HepG2 (cell line): ENCODE results near the gene CDK6. TPM values are rescaled to one million over a fixed set of nuclear protein-coding genes. Genes with fewer than 3 reads are reported as not detected.

Source experiments
- BRCA1 ChIP-seq: sonication (generic); formaldehyde crosslinking; IDR thresholded peaks from 2 replicates; pipeline ENCODE4 v1.4.0; 2020; ENCODE audit warnings: missing genetic modification reagents
- FOXA3 ChIP-seq: IDR thresholded peaks from 2 replicates; pipeline ENCODE4 v1.6.1; 2016; ENCODE audit warnings: missing genetic modification reagents, missing compliant biosample characterization
- HNF4G ChIP-seq, 2 experiments: sonication (generic) in 1 of 2; formaldehyde crosslinking in 1 of 2; IDR thresholded peaks; 2 replicates each; pipeline versions ENCODE4 v1.4.0 to v1.6.1; 2011 to 2020; ENCODE audit warnings: borderline replicate concordance in 2 of 2, low read depth in 2 of 2, mild to moderate bottlenecking in 2 of 2, low read length in 1 of 2, missing genetic modification reagents in 1 of 2, moderate library complexity in 1 of 2
- ISL2 ChIP-seq: sonication (generic); formaldehyde crosslinking; IDR thresholded peaks from 2 replicates; pipeline ENCODE4 v1.5.0; 2020; ENCODE audit warnings: missing genetic modification reagents
- KLF15 ChIP-seq: sonication (generic); formaldehyde crosslinking; IDR thresholded peaks from 2 replicates; pipeline ENCODE4 v1.8.1; 2023; ENCODE audit warnings: borderline replicate concordance, mild to moderate bottlenecking, inconsistent platforms, missing genetic modification reagents, mixed read lengths
- KMT2A ChIP-seq: sonication (generic); formaldehyde crosslinking; IDR thresholded peaks from 2 replicates; pipeline ENCODE4 v1.4.0; 2020; ENCODE audit warnings: missing genetic modification reagents
- MED1 ChIP-seq: sonication (generic); formaldehyde crosslinking; IDR thresholded peaks from 2 replicates; pipeline ENCODE4 v1.4.0; 2020; ENCODE audit warnings: missing genetic modification reagents
- MIXL1 ChIP-seq: IDR thresholded peaks from 2 replicates; pipeline ENCODE4 v1.6.1; 2016
- NFKB2 ChIP-seq: sonication (generic); formaldehyde crosslinking; IDR thresholded peaks from 2 replicates; pipeline ENCODE4 v1.4.0; 2020; ENCODE audit warnings: missing genetic modification reagents, borderline replicate concordance
- PAF1 ChIP-seq: IDR thresholded peaks from 2 replicates; pipeline ENCODE4 v1.6.1; 2016; ENCODE audit warnings: missing genetic modification reagents, missing compliant biosample characterization
- RBM39 ChIP-seq: fragments of 200-400 bp; formaldehyde crosslinking; IDR thresholded peaks from one replicate; pipeline ENCODE4 v1.6.1; 2018; ENCODE audit warnings: antibody characterized with exemption, mild to moderate bottlenecking, low read depth, low read length; ENCODE audit not compliant: poor library complexity, severe bottlenecking
- STAG1 ChIP-seq: sonication (generic); formaldehyde crosslinking; IDR thresholded peaks from 2 replicates; pipeline ENCODE4 v1.4.0; 2020; ENCODE audit warnings: missing genetic modification reagents
- ZNF75D ChIP-seq: sonication (generic); formaldehyde crosslinking; IDR thresholded peaks from 2 replicates; pipeline ENCODE4 v1.8.1; 2023; ENCODE audit warnings: missing genetic modification reagents, mild to moderate bottlenecking, borderline replicate concordance
- polyA plus RNA-seq, 8 experiments: library from polyadenylated mRNA; depleted of rRNA in 3 of 8; stranded (reverse) in 7 of 8; unstranded in 1 of 8; fragments of >200 nt; fragmentation: Illumina TruSeq in 4 of 8; extraction: Trizol in 4 of 8; gene quantifications; 2 replicates each; pipeline versions ENCODE4 v1.2.1 to v1.2.3, GENCODE V29; 2011 to 2016; ENCODE audit warnings: low read depth in 4 of 8, missing spikeins in 1 of 8, mixed read lengths in 1 of 8; ENCODE audit not compliant: insufficient read depth in 1 of 8
- total RNA-seq, 5 experiments: library from RNA; depleted of rRNA; stranded (reverse); fragments of >200 nt; fragmentation: Illumina TruSeq; extraction: Trizol; gene quantifications; 2 replicates each; pipeline ENCODE4 v1.2.3, GENCODE V29; 2016; ENCODE audit warnings: low read depth in 1 of 5
- TF ChIP-seq, protein P1 (sequence below): sonication (generic); formaldehyde crosslinking; IDR thresholded peaks from 2 replicates; pipeline ENCODE4 v1.5.0; 2020; ENCODE audit warnings: mild to moderate bottlenecking, missing genetic modification reagents, moderate library complexity
- TF ChIP-seq, protein P2 (sequence below): IDR thresholded peaks from 2 replicates; pipeline ENCODE4 v1.4.0; 2020; ENCODE audit warnings: mild to moderate bottlenecking, missing genetic modification reagents
- TF ChIP-seq, protein P3 (sequence below), 2 experiments: sonication (generic) in 1 of 2; formaldehyde crosslinking in 1 of 2; IDR thresholded peaks; 2 replicates each; pipeline versions ENCODE4 v1.4.0 to v1.6.1; 2018 to 2020; ENCODE audit warnings: missing genetic modification reagents in 2 of 2, borderline replicate concordance in 1 of 2, low read depth in 1 of 2, mild to moderate bottlenecking in 1 of 2, missing biosample characterization in 1 of 2
- TF ChIP-seq, protein P4 (sequence below): sonication (generic); formaldehyde crosslinking; IDR thresholded peaks from 2 replicates; pipeline ENCODE4 v1.4.0; 2020; ENCODE audit warnings: missing genetic modification reagents; ENCODE audit errors: not compliant biosample characterization
- TF ChIP-seq, protein P5 (sequence below): IDR thresholded peaks from 2 replicates; pipeline ENCODE4 v1.6.1; 2012; ENCODE audit warnings: low read depth, low read length, improper control_type of control experiment

CDK6 gene
- total and polyA plus RNA-seq, 2 of the 13 experiments (the other 11 are each of a cell fraction or from before 2014, with no cell fraction given): 34.6 to 90.8 TPM

DNA sequence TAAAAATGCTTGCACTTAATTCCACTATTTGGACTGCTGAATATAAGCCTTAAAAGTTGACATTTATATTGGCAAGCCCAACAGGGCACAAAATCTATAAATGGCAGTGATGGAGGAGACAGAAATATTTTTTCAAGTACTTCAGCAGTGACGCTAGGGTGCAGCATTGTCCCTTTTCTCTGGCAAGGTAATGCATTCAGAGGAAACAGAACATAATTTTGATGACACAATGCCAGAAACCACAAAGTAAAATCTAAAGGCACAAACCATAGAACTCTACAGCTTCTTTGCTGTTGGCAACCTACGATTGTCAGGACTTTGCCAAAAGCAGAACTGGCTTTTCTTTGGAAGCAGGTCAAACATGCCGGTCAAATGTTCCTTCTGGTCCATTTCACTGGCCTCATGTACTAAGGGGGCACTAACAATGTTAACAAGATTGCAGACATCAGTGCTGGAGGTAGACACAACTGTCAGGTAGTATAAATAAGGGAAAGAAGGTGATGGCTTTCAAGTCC lies 215.3 kb downstream of the CDK6 start (continued):
- TF ChIP-seq, protein P1, sequence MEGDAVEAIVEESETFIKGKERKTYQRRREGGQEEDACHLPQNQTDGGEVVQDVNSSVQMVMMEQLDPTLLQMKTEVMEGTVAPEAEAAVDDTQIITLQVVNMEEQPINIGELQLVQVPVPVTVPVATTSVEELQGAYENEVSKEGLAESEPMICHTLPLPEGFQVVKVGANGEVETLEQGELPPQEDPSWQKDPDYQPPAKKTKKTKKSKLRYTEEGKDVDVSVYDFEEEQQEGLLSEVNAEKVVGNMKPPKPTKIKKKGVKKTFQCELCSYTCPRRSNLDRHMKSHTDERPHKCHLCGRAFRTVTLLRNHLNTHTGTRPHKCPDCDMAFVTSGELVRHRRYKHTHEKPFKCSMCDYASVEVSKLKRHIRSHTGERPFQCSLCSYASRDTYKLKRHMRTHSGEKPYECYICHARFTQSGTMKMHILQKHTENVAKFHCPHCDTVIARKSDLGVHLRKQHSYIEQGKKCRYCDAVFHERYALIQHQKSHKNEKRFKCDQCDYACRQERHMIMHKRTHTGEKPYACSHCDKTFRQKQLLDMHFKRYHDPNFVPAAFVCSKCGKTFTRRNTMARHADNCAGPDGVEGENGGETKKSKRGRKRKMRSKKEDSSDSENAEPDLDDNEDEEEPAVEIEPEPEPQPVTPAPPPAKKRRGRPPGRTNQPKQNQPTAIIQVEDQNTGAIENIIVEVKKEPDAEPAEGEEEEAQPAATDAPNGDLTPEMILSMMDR (CRISPR knock-in tag): peak; percentile 66
- 0 out of 2 replicates have a peak, but pooled peaks have one; percentile 7 for TF ChIP-seq FOXA3 (CRISPR knock-in tag)
- peak; percentile 81 for TF ChIP-seq STAG1
- TF ChIP-seq ISL2: 0 out of 2 replicates have a peak, but pooled peaks have one; percentile 13
- TF ChIP-seq, protein P2, sequence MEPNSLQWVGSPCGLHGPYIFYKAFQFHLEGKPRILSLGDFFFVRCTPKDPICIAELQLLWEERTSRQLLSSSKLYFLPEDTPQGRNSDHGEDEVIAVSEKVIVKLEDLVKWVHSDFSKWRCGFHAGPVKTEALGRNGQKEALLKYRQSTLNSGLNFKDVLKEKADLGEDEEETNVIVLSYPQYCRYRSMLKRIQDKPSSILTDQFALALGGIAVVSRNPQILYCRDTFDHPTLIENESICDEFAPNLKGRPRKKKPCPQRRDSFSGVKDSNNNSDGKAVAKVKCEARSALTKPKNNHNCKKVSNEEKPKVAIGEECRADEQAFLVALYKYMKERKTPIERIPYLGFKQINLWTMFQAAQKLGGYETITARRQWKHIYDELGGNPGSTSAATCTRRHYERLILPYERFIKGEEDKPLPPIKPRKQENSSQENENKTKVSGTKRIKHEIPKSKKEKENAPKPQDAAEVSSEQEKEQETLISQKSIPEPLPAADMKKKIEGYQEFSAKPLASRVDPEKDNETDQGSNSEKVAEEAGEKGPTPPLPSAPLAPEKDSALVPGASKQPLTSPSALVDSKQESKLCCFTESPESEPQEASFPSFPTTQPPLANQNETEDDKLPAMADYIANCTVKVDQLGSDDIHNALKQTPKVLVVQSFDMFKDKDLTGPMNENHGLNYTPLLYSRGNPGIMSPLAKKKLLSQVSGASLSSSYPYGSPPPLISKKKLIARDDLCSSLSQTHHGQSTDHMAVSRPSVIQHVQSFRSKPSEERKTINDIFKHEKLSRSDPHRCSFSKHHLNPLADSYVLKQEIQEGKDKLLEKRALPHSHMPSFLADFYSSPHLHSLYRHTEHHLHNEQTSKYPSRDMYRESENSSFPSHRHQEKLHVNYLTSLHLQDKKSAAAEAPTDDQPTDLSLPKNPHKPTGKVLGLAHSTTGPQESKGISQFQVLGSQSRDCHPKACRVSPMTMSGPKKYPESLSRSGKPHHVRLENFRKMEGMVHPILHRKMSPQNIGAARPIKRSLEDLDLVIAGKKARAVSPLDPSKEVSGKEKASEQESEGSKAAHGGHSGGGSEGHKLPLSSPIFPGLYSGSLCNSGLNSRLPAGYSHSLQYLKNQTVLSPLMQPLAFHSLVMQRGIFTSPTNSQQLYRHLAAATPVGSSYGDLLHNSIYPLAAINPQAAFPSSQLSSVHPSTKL (CRISPR knock-in tag): 0 out of 2 replicates have a peak, but pooled peaks have one; percentile 23
- TF ChIP-seq MED1: peak; percentile 30; the same call in 1 of the 2 replicates
- no peak for TF ChIP-seq HNF4G (IDR thresholded peaks at IDR 0.05; ENCODE audit: borderline replicate concordance, low read depth, low read length)
- TF ChIP-seq HNF4G (CRISPR knock-in tag; IDR thresholded peaks at IDR 0.05; ENCODE audit: borderline replicate concordance, low read depth): no peak
- no peak for TF ChIP-seq KMT2A
- TF ChIP-seq KLF15 (CRISPR knock-in tag): no peak
- no peak for TF ChIP-seq NFKB2
- no peak for TF ChIP-seq PAF1 (CRISPR knock-in tag)
- no peak for TF ChIP-seq BRCA1 (CRISPR knock-in tag)
- 0 out of 2 replicates have a peak, but pooled peaks have one; percentile 51 for TF ChIP-seq MIXL1 (CRISPR knock-in tag)
- TF ChIP-seq, protein P3, sequence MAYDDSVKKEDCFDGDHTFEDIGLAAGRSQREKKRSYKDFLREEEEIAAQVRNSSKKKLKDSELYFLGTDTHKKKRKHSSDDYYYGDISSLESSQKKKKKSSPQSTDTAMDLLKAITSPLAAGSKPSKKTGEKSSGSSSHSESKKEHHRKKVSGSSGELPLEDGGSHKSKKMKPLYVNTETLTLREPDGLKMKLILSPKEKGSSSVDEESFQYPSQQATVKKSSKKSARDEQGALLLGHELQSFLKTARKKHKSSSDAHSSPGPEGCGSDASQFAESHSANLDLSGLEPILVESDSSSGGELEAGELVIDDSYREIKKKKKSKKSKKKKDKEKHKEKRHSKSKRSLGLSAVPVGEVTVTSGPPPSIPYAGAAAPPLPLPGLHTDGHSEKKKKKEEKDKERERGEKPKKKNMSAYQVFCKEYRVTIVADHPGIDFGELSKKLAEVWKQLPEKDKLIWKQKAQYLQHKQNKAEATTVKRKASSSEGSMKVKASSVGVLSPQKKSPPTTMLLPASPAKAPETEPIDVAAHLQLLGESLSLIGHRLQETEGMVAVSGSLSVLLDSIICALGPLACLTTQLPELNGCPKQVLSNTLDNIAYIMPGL (CRISPR knock-in tag; IDR thresholded peaks at IDR 0.05; ENCODE audit: borderline replicate concordance in 1 of 2, low read depth in 1 of 2): peak in 1 of 2 experiments; percentile 36; a peak in 1 of 4 replicates
- TF ChIP-seq, protein P4, sequence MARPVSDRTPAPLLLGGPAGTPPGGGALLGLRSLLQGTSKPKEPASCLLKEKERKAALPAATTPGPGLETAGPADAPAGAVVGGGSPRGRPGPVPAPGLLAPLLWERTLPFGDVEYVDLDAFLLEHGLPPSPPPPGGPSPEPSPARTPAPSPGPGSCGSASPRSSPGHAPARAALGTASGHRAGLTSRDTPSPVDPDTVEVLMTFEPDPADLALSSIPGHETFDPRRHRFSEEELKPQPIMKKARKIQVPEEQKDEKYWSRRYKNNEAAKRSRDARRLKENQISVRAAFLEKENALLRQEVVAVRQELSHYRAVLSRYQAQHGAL (CRISPR knock-in tag): no peak
- TF ChIP-seq, protein P5, sequence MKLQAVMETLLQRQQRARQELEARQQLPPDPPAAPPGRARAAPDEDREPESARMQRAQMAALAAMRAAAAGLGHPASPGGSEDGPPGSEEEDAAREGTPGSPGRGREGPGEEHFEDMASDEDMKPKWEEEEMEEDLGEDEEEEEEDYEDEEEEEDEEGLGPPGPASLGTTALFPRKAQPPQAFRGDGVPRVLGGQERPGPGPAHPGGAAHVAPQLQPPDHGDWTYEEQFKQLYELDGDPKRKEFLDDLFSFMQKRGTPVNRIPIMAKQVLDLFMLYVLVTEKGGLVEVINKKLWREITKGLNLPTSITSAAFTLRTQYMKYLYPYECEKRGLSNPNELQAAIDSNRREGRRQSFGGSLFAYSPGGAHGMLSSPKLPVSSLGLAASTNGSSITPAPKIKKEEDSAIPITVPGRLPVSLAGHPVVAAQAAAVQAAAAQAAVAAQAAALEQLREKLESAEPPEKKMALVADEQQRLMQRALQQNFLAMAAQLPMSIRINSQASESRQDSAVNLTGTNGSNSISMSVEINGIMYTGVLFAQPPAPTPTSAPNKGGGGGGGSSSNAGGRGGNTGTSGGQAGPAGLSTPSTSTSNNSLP: 0 out of 2 replicates have a peak, but pooled peaks have one; percentile 48
- no peak for TF ChIP-seq RBM39
- TF ChIP-seq ZNF75D (CRISPR knock-in tag): no peak
